NCI-H226 (cell line): Measurements from ENCODE around the gene C9.
"Not testable (repeated sequence)": the region's sequence is repeated elsewhere in the genome, so short reads cannot be mapped to it uniquely, and the experiment has no call there.

Experiments used
- DNase-seq: peaks from one replicate; pipeline ENCODE4 v3.0.0-alpha.2; 2015

The C9 gene

GRCh38 chr5:39364367-39364766, at the start of gene C9:
C9 (minus strand) TSS chr5:39364495; CDS start chr5:39364464, 31 bp downstream.
- DNase-seq: no peak

GRCh38 chr5:39413771-39414170, 49.5 kb upstream of the C9 start:
- no peak for DNase-seq

GRCh38 chr5:39412721-39413394, 48.6 kb upstream of the C9 start:
- DNase-seq: no peak

- DNase-seq: no peak
Observed at GRCh38 chr5:39411985-39412384, 47.7 kb upstream of the C9 start.

- peak; percentile 39 for DNase-seq
Observed at GRCh38 chr5:39411061-39411460, 46.8 kb upstream of the C9 start.

GRCh38 chr5:39409033-39409432, 44.7 kb upstream of the C9 start:
- DNase-seq: no peak

GRCh38 chr5:39405083-39405843, 41.0 kb upstream of the C9 start:
- DNase-seq: no peak

GRCh38 chr5:39403761-39404160, 39.5 kb upstream of the C9 start:
- DNase-seq: not testable (repeated sequence)

GRCh38 chr5:39402140-39402539, 37.8 kb upstream of the C9 start:
- not testable (repeated sequence) for DNase-seq

GRCh38 chr5:39400713-39401578, 36.7 kb upstream of the C9 start:
- DNase-seq: no peak

GRCh38 chr5:39399135-39400036, 35.1 kb upstream of the C9 start:
- DNase-seq: peak; percentile 94

GRCh38 chr5:39396843-39397242, 32.5 kb upstream of the C9 start:
- no peak for DNase-seq

- no peak for DNase-seq
Observed at GRCh38 chr5:39395521-39395920, 31.2 kb upstream of the C9 start.

GRCh38 chr5:39394946-39395345, 30.7 kb upstream of the C9 start:
- DNase-seq: peak; percentile 78

GRCh38 chr5:39390945-39391344, 26.6 kb upstream of the C9 start:
- DNase-seq: no peak

GRCh38 chr5:39387293-39387692, 23.0 kb upstream of the C9 start:
- DNase-seq: no peak

GRCh38 chr5:39384271-39384670, 20.0 kb upstream of the C9 start:
- no peak for DNase-seq

GRCh38 chr5:39381376-39381775, 17.1 kb upstream of the C9 start:
- no peak for DNase-seq

GRCh38 chr5:39379693-39380092, 15.4 kb upstream of the C9 start:
- DNase-seq: no peak

- DNase-seq: no peak
Observed at GRCh38 chr5:39377613-39378012, 13.3 kb upstream of the C9 start.

- no peak for DNase-seq
Observed at GRCh38 chr5:39376293-39376714, 12.0 kb upstream of the C9 start.

GRCh38 chr5:39373791-39374190, 9.5 kb upstream of the C9 start:
- DNase-seq: no peak

GRCh38 chr5:39371367-39371635, 7.0 kb upstream of the C9 start:
- no peak for DNase-seq
